ENCODE data around the gene MEI1. TPM values are rescaled to one million over a fixed set of nuclear protein-coding genes. Genes with fewer than 3 reads are reported as not detected.
"Not testable (repeated sequence)": the region's sequence is repeated elsewhere in the genome, so short reads cannot be mapped to it uniquely, and the experiment has no call there.

MEI1 gene
- total and polyA plus RNA-seq, 2 donors (not counting 1 experiment from before 2014, with no cell fraction given): 50.1 to 64.8 TPM

DNA sequence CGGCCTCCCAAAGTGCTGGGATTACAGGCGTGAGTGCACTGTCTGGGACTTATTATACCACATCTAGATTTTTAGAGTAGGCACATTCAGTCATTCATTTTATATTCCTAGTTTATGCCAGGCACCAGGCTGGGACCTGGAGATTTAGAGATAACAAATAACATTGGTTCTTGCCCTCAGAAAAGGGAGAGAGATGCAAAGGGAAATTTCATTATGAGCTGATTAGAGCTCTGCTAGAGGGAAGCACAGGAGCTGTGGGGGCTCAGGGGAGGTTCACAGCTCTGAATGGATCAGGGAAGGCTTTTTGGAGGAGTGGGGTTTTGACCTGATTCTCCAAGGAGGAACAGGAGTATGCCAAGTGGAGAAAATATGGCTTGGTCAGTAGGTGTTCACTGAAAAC lies 32.3 kb downstream of the MEI1 start:
- Histone ChIP-seq H3K4me1 (ENCODE audit: control insufficient read depth in 2 of 2, insufficient read depth in 2 of 2, low read length in 2 of 2) (peaks cover 4 to 6% of the 10 kb centered on the region in 2 donors), H2AFZ (ENCODE audit: insufficient read depth, low read depth, low read length, poor library complexity, severe bottlenecking) (no peak overlapping the region), H3K9me3 (ENCODE audit: control extremely low read depth in 1 of 3, control insufficient read depth in 2 of 3, insufficient read depth in 1 of 3, low read length in 2 of 3) (no peaks in the 10 kb centered on the region), H3K27me3 (replicated peaks in 1 of 4; ENCODE audit: control extremely low read depth in 1 of 4, control insufficient read depth in 3 of 4, insufficient read depth in 4 of 4, low read length in 3 of 4) (no peaks in the 10 kb centered on the region), H3K36me3 (replicated peaks in 1 of 2; ENCODE audit: control extremely low read depth in 1 of 2, control insufficient read depth in 1 of 2, extremely low read depth in 1 of 2, insufficient read depth in 2 of 2, low read length in 1 of 2) (no peaks in the 10 kb centered on the region), H3K4me3 (ENCODE audit: control extremely low read depth in 1 of 5, extremely low read depth in 1 of 5, insufficient read depth in 1 of 5, low read depth in 2 of 5, low read length in 4 of 5) (no peak overlapping the region), H3K4me2 (replicated peaks; ENCODE audit: low read depth, low read length, poor library complexity, severe bottlenecking) (no peak overlapping the region), H3K27ac (ENCODE audit: low read length in 2 of 2) (no peak overlapping the region), H3K9ac (ENCODE audit: low read length) (no peak overlapping the region), H3K79me2 (ENCODE audit: control insufficient read depth, insufficient read depth, low read length) (no peaks in the 10 kb centered on the region), H4K20me1 (ENCODE audit: control insufficient read depth, insufficient read depth, low read length, poor library complexity, severe bottlenecking) (no peaks in the 10 kb centered on the region)
- no peak for ATAC-seq (ENCODE audit: low read depth)
- Mint-ChIP-seq H3K27me3 (no peaks in the 10 kb centered on the region), H3K9me3 (ENCODE audit: insufficient read depth) (no peaks in the 10 kb centered on the region), H3K4me1 (peaks cover 6% of the 10 kb centered on the region), H3K4me3 (no peak overlapping the region), H3K27ac (no peak overlapping the region)
- TF ChIP-seq EZH2 (IDR thresholded peaks at IDR 0.05; ENCODE audit: borderline replicate concordance, insufficient read depth, low read depth, low read length, poor library complexity, severe bottlenecking): no peak
- TF ChIP-seq CTCF (IDR thresholded peaks at IDR 0.05): no peak
- intact Hi-C loops (cut with micrococcal nuclease): no loop called here
- ChIA-PET POLR2A (interaction anchor here (0.5 kb wide), 1 partner anchor 326 kb away, joined by 3 read pairs; no protein-coding TSS in a partner anchor), CTCF (no interaction called here)
- WGBS (ENCODE audit: insufficient coverage): no CpG with 5 or more reads among the region's 2 CpGs
- no peak for DNase-seq

DNA sequence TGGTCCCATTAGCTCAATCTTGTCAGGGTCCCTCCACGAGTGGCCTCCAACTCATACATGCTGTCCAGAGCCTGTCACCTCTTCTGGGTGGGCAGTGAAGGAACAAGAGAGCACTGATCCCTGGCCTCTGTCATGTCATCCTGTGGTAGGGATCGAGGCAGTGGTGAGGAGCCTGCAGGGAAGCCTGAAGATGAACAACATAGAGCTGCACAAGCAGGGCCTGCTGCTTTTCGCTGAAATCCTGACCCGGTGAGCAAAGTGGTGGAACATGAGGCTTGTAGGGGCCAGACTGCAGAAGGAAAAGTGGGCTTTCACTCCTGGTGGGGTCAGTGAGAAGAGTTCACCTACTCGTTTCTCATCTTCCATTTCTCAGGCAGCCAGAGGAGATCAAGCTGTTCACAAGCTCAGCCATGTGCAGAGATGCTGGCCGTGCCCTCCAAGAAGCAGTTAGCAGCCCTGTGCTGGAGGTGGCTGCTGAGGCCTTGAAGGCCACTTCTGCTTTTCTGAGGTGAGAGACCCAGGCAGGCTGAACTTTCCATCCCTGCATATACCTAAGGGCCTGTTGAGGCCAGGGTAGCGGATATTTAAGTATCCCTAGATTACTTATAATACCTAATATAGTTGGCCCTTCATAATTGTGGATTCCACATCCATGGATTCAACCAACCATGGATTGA lies 32.9 kb downstream of the MEI1 start:
- Histone ChIP-seq H3K9ac (ENCODE audit: low read length) (no peak overlapping the region), H3K79me2 (ENCODE audit: control insufficient read depth, insufficient read depth, low read length) (no peaks in the 10 kb centered on the region), H4K20me1 (ENCODE audit: control insufficient read depth, insufficient read depth, low read length, poor library complexity, severe bottlenecking) (no peaks in the 10 kb centered on the region), H2AFZ (ENCODE audit: insufficient read depth, low read depth, low read length, poor library complexity, severe bottlenecking) (no peak overlapping the region), H3K27me3 (replicated peaks in 1 of 4; ENCODE audit: control extremely low read depth in 1 of 4, control insufficient read depth in 3 of 4, insufficient read depth in 4 of 4, low read length in 3 of 4) (no peaks in the 10 kb centered on the region), H3K27ac (ENCODE audit: low read length in 2 of 2) (no peak overlapping the region), H3K4me3 (ENCODE audit: control extremely low read depth in 1 of 5, extremely low read depth in 1 of 5, insufficient read depth in 1 of 5, low read depth in 2 of 5, low read length in 4 of 5) (no peak overlapping the region), H3K4me2 (replicated peaks; ENCODE audit: low read depth, low read length, poor library complexity, severe bottlenecking) (no peak overlapping the region), H3K4me1 (ENCODE audit: control insufficient read depth in 2 of 2, insufficient read depth in 2 of 2, low read length in 2 of 2) (peaks cover 4 to 6% of the 10 kb centered on the region in 2 donors), H3K36me3 (replicated peaks in 1 of 2; ENCODE audit: control extremely low read depth in 1 of 2, control insufficient read depth in 1 of 2, extremely low read depth in 1 of 2, insufficient read depth in 2 of 2, low read length in 1 of 2) (no peaks in the 10 kb centered on the region), H3K9me3 (ENCODE audit: control extremely low read depth in 1 of 3, control insufficient read depth in 2 of 3, insufficient read depth in 1 of 3, low read length in 2 of 3) (no peaks in the 10 kb centered on the region)
- Mint-ChIP-seq H3K27ac (peak overlapping the region; percentile 17), H3K4me1 (peaks cover 6% of the 10 kb centered on the region), H3K4me3 (no peak overlapping the region), H3K9me3 (ENCODE audit: insufficient read depth) (no peaks in the 10 kb centered on the region), H3K27me3 (no peaks in the 10 kb centered on the region)
- peak; percentile 74 for ATAC-seq (ENCODE audit: low read depth)
- ChIA-PET CTCF (interaction anchor here (0.7 to 1.2 kb wide), 2 partner anchors 15 to 35 kb away, joined by 4 to 8 read pairs; no protein-coding TSS in a partner anchor), POLR2A (interaction anchor here (0.5 to 0.7 kb wide), 4 partner anchors 44 to 327 kb away, joined by 3 to 5 read pairs (median 4); partner anchors contain the start of gene SNU13)
- DNase-seq: peak; percentile 50
- 76% methylated on average over 6 of the region's 7 CpGs for WGBS (ENCODE audit: insufficient coverage)
- intact Hi-C loops (cut with micrococcal nuclease): no loop called here
- no peak for TF ChIP-seq EZH2 (IDR thresholded peaks at IDR 0.05; ENCODE audit: borderline replicate concordance, insufficient read depth, low read depth, low read length, poor library complexity, severe bottlenecking)
- no peak for TF ChIP-seq CTCF (IDR thresholded peaks at IDR 0.05)

DNA sequence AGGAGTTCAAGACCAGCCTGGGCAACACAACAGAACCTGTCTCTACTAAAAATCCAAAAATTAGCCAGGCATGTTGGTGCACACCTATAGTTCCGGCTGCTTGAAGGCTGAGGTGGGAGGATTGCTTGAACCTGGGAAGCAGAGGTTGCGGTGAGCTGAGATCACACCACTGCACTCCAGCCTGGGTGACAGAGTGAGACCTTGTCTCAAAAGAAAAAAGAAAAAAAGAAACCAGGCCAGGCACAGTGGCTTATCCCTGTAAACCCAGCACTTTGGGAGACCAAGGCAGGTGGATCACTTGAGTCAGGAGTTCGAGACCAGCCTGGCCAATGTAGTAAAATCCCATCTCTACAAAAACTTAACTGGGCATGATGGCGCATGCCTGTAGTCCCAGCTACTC lies 33.9 kb downstream of the MEI1 start:
- CTCF ChIA-PET: interaction anchor here (0.7 to 1.2 kb wide), 2 partner anchors 14 to 36 kb away, joined by 4 to 8 read pairs; no protein-coding TSS in a partner anchor
- not testable (repeated sequence) for H3K4me1 ChIP-seq (ENCODE audit: control insufficient read depth in 2 of 2, insufficient read depth in 2 of 2, low read length in 2 of 2)

More for the DNA sequence above, 33.9 kb downstream of the MEI1 start:
- H3K9ac ChIP-seq (ENCODE audit: low read length); DNase-seq; H3K27me3 ChIP-seq (replicated peaks in 1 of 4; ENCODE audit: control extremely low read depth in 1 of 4, control insufficient read depth in 3 of 4, insufficient read depth in 4 of 4, low read length in 3 of 4); H3K27me3 Mint-ChIP-seq; H3K4me3 ChIP-seq (ENCODE audit: control extremely low read depth in 1 of 5, extremely low read depth in 1 of 5, insufficient read depth in 1 of 5, low read depth in 2 of 5, low read length in 4 of 5); H3K4me3 Mint-ChIP-seq; H4K20me1 ChIP-seq (ENCODE audit: control insufficient read depth, insufficient read depth, low read length, poor library complexity, severe bottlenecking); H3K36me3 ChIP-seq (replicated peaks in 1 of 2; ENCODE audit: control extremely low read depth in 1 of 2, control insufficient read depth in 1 of 2, extremely low read depth in 1 of 2, insufficient read depth in 2 of 2, low read length in 1 of 2); H3K9me3 ChIP-seq (ENCODE audit: control extremely low read depth in 1 of 3, control insufficient read depth in 2 of 3, insufficient read depth in 1 of 3, low read length in 2 of 3); intact Hi-C loops (cut with micrococcal nuclease); H3K79me2 ChIP-seq (ENCODE audit: control insufficient read depth, insufficient read depth, low read length); H3K27ac Mint-ChIP-seq; H3K4me2 ChIP-seq (replicated peaks; ENCODE audit: low read depth, low read length, poor library complexity, severe bottlenecking); H2AFZ ChIP-seq (ENCODE audit: insufficient read depth, low read depth, low read length, poor library complexity, severe bottlenecking); H3K27ac ChIP-seq (ENCODE audit: low read length in 2 of 2); H3K4me1 Mint-ChIP-seq; ATAC-seq (ENCODE audit: low read depth); H3K9me3 Mint-ChIP-seq (ENCODE audit: insufficient read depth): not testable (repeated sequence)
- 100% methylated on average over 4 of the region's 4 CpGs for WGBS (ENCODE audit: insufficient coverage)
- POLR2A ChIA-PET: interaction anchor here (0.7 kb wide), 2 partner anchors 45 to 51 kb away, joined by 4 to 5 read pairs; partner anchors contain the start of gene SNU13

Measured in B cell (primary cell).